AG04449 (cell line): ENCODE data around the gene P2RX3.
"Not testable (repeated sequence)": the region's sequence is repeated elsewhere in the genome, so short reads cannot be mapped to it uniquely, and the experiment has no call there.

Experiments used
- CTCF ChIA-PET: fragments of 350-600 bp; formaldehyde crosslinking; extraction: SDS; loops from one replicate; lab custom pipeline; 2021; ENCODE audit warnings: antibody characterized with exemption; lab: Yijun Ruan, JAX
- POLR2A ChIA-PET: fragments of 400-600, 350-600 bp; formaldehyde crosslinking; extraction: SDS; loops from one replicate; lab custom pipeline; 2020; ENCODE audit warnings: antibody characterized with exemption, inconsistent platforms; lab: Yijun Ruan, JAX
- DNase-seq: peaks from one replicate; pipeline ENCODE4 v3.0.0-alpha.2; 2010; ENCODE audit warnings: low read depth, low spot score
- H3K4me3 ChIP-seq: 2 replicates; pipeline ENCODE4 v1.5.1; 2011; ENCODE audit warnings: low read depth, mild to moderate bottlenecking, control low read depth, low read length
- CTCF ChIP-seq: IDR thresholded peaks from one replicate; pipeline ENCODE4 v1.5.1; 2011; ENCODE audit warnings: mild to moderate bottlenecking, moderate library complexity, low read length, control low read depth, inconsistent platforms; ENCODE audit not compliant: insufficient read depth; ENCODE audit errors: missing control alignments

Gene P2RX3

GRCh38 chr11:57396744-57397143 is 58.6 kb downstream of the P2RX3 start:
- TF ChIP-seq CTCF, result no peak
- CTCF ChIA-PET, result interaction anchor here (0.6 to 1.3 kb wide), 2 partner anchors 10 to 12 kb away, joined by 3 to 4 read pairs; no protein-coding TSS in a partner anchor

GRCh38 chr11:57397394-57397990 is 59.3 kb downstream of the P2RX3 start:
- ChIA-PET CTCF (interaction anchor here (0.6 to 1.3 kb wide), 2 partner anchors 10 to 11 kb away, joined by 3 to 4 read pairs; no protein-coding TSS in a partner anchor), POLR2A (no interaction called here)
- no peak for DNase-seq
- H3K4me3 ChIP-seq, result no peak overlapping the region
- TF ChIP-seq CTCF, result no peak

More at GRCh38 chr11:57396744-57397143, 58.6 kb downstream of the P2RX3 start:
- no peak overlapping the region for H3K4me3 ChIP-seq
- DNase-seq, result no peak
- POLR2A ChIA-PET, result no interaction called here

GRCh38 chr11:57399221-57399620 is 61.1 kb downstream of the P2RX3 start:
- ChIA-PET POLR2A (no interaction called here), CTCF (interaction anchor here (0.9 to 1.7 kb wide), 2 partner anchors 59 to 127 kb away, joined by 3 to 5 read pairs; no protein-coding TSS in a partner anchor)
- no peak for DNase-seq
- no peak for TF ChIP-seq CTCF
- no peak overlapping the region for H3K4me3 ChIP-seq

GRCh38 chr11:57399972-57400578 is 61.9 kb downstream of the P2RX3 start:
- ChIA-PET POLR2A (interaction anchor here (0.5 kb wide), 1 partner anchor 66 kb away, joined by 3 read pairs; no protein-coding TSS in a partner anchor), CTCF (interaction anchor here (1.1 to 1.7 kb wide), 2 partner anchors 58 to 126 kb away, joined by 3 to 5 read pairs; no protein-coding TSS in a partner anchor)
- H3K4me3 ChIP-seq, result no peak overlapping the region
- TF ChIP-seq CTCF, result no peak
- no peak for DNase-seq

- no peak for TF ChIP-seq CTCF
- ChIA-PET POLR2A (no interaction called here), CTCF (interaction anchor here (0.6 to 1.3 kb wide), 2 partner anchors 78 to 542 kb away, joined by 3 to 4 read pairs; no protein-coding TSS in a partner anchor)
- H3K4me3 ChIP-seq, result no peak overlapping the region
- no peak for DNase-seq
These were observed 64.2 kb downstream of the P2RX3 start for GRCh38 chr11:57402188-57403002.

GRCh38 chr11:57403003-57403801 is 65.0 kb downstream of the P2RX3 start:
- H3K4me3 ChIP-seq, DNase-seq, POLR2A ChIA-PET: not testable (repeated sequence)
- CTCF ChIA-PET, result interaction anchor here (1.3 kb wide), 1 partner anchor 78 kb away, joined by 4 read pairs; no protein-coding TSS in a partner anchor
